Thoracic aorta (tissue), 2 donors: ENCODE results near the gene ADA. TPM values are rescaled to one million over a fixed set of nuclear protein-coding genes. Genes with fewer than 3 reads are reported as not detected.

ENCODE experiments used
- ATAC-seq: fragments of 150-250 bp; one replicate; pipeline ENCODE4 v1.8.0; 2017; ENCODE audit warnings: low read depth; ENCODE audit not compliant: insufficient number of reproducible peaks, low FRiP score
- DNase-seq: peaks from one replicate; pipeline ENCODE4 v3.0.0-alpha.2; 2020; ENCODE audit warnings: low spot score
- H3K27ac ChIP-seq, 2 donors: fragments of 200-600 bp; sonication (generic); 1 replicate in 1 of 2; 2 replicates in 1 of 2; pipeline ENCODE4 v1.5.1; 2016; ENCODE audit warnings: mild to moderate bottlenecking in 2 of 2, moderate library complexity in 2 of 2
- H3K27me3 ChIP-seq: fragments of 200-600 bp; sonication (generic); replicated peaks from 2 replicates; pipeline ENCODE4 v1.6.0; 2016; ENCODE audit warnings: mild to moderate bottlenecking; ENCODE audit not compliant: insufficient read depth
- H3K36me3 ChIP-seq: fragments of 200-600 bp; sonication (generic); one replicate; pipeline ENCODE4 v1.5.1; 2016
- H3K4me1 ChIP-seq, 2 donors: fragments of 200-600 bp; sonication (generic); 1 replicate in 1 of 2; 2 replicates in 1 of 2; pipeline versions ENCODE4 v1.5.1 to v1.6.0; 2016; ENCODE audit warnings: low read depth in 2 of 2, mild to moderate bottlenecking in 1 of 2; ENCODE audit not compliant: control insufficient read depth in 1 of 2
- H3K4me3 ChIP-seq: fragments of 200-600 bp; sonication (generic); 2 replicates; pipeline ENCODE4 v1.5.1; 2016; ENCODE audit warnings: mild to moderate bottlenecking
- H3K9me3 ChIP-seq: fragments of 200-600 bp; sonication (generic); 2 replicates; pipeline ENCODE4 v1.5.1; 2016
- CTCF ChIP-seq: fragments of 200-600 bp; sonication (generic); IDR thresholded peaks from one replicate; pipeline ENCODE4 v1.5.1; 2019; ENCODE audit warnings: antibody characterized with exemption
- total RNA-seq, 2 donors: library from RNA; depleted of rRNA; stranded (reverse); fragments of >200 nt; gene quantifications; one replicate each; pipeline versions ENCODE4 v1.1.0 to v1.2.3, GENCODE V29; 2016

Gene ADA
- total RNA-seq, 2 donors from 2014 or later = 8.1 to 20.6 TPM

DNA sequence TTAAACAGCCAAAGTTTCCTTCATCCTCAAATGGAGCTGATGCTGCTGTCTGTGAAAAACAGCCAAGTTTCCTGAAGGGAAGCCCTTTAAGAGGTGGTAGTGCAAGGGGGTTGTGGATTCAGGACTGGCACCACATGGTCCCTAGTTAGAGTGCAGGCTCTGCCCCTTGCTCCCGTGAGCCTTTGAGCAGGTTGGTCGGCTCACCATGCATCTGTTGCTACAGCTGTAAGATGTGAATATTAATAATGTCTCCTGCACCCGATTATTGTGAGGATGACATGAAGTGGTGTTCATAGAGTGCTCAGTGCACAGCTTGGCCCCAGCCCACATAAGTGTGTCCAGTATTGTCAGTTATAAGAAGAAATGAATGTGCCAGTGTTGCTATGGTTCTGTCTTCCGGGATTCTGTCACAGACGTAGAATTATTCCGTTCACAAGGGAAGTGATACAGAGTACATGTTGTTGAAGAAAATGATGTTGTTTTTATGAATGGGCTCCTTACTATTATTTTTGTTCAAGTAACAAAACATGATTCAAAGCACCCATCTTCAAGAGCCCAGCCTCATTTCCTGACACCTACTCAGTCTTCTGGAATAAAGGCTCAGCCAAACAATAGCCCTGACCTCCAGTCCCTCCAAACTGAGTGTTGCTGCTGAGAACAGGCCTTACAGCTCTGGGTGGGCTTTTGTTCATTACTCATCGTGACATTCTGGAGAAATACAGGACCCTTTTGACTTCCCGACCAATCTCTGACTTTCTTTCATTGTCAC is 72.0 kb downstream of the ADA start:
- no peak for ATAC-seq
- Histone ChIP-seq H3K4me1 (peaks cover 10 to 45% of the 10 kb centered on the region in 2 donors), H3K27me3 (no peaks in the 10 kb centered on the region), H3K4me3 (no peak overlapping the region), H3K9me3 (no peaks in the 10 kb centered on the region), H3K36me3 (no peaks in the 10 kb centered on the region), H3K27ac (no peak overlapping the region)
- no peak for TF ChIP-seq CTCF
- no peak for DNase-seq

- no peak for ATAC-seq
- peaks cover 14 to 42% of the 10 kb centered on the region in 2 donors for H3K4me1 ChIP-seq
Observed at GRCh38 chr20:44576297-44576696, 75.2 kb downstream of the ADA start.

GRCh38 chr20:44574372-44574771 is 77.1 kb downstream of the ADA start:
- Histone ChIP-seq H3K36me3 (no peaks in the 10 kb centered on the region), H3K27me3 (no peaks in the 10 kb centered on the region), H3K4me1 (peaks cover 12 to 29% of the 10 kb centered on the region in 2 donors), H3K9me3 (no peaks in the 10 kb centered on the region), H3K27ac (no peak overlapping the region), H3K4me3 (no peak overlapping the region)
- no peak for TF ChIP-seq CTCF
- no peak for ATAC-seq
- DNase-seq = no peak

More at GRCh38 chr20:44576297-44576696, 75.2 kb downstream of the ADA start:
- Histone ChIP-seq H3K27me3 (no peaks in the 10 kb centered on the region), H3K27ac (no peak overlapping the region), H3K9me3 (no peaks in the 10 kb centered on the region), H3K36me3 (no peaks in the 10 kb centered on the region), H3K4me3 (no peak overlapping the region)
- TF ChIP-seq CTCF = no peak
- no peak for DNase-seq

GRCh38 chr20:44573501-44573869 is 78.0 kb downstream of the ADA start:
- Histone ChIP-seq H3K4me3 (no peak overlapping the region), H3K27ac (peak overlapping the region; percentile 82 to 84), H3K36me3 (no peaks in the 10 kb centered on the region), H3K27me3 (no peaks in the 10 kb centered on the region), H3K4me1 (peaks cover 12 to 25% of the 10 kb centered on the region in 2 donors), H3K9me3 (no peaks in the 10 kb centered on the region)
- no peak for DNase-seq
- TF ChIP-seq CTCF = no peak
- no peak for ATAC-seq

DNA sequence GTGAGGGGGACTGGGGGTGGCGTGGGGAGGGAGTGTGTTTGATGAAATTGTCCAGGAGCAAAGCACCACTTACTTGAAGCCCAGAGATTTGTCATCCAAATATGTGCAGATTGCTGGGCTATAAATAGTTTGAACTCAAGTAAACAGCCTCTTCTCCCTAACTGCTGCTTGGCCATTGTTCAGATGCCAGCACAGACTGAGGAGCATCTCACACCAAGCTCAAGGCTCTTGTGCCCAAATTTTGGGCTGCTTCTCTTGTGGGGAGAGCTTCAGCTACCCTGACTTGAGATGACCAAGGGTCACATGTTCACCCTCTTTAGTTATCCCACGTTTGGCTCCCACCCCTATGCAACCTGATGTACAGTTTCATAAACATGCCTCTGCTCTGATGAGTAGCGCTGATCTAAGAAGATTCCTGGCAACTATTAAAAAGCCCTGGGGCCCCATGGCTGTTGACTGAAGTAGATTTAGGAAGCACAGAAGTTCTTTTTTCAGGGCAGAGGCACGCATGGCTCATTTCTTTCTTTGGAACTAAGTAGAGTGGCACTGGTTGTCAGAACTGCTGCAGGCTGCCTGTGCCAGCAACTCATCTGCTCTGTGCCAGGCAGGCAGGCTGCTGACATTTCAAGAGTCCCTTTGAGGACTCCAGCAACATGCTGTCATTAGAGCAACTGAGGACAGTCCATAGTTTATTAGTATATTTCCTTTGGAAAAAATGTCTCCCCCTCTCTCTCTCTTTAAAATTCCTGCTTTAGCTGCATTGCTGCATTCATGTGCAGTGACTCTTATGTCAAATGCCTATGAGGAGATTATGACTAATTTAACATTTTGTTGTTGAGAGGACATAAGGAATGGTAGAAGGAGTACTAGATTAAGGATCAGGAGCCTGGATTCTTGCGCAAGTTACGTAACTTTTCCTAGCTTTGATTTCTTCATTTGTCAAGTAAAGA is 78.7 kb downstream of the ADA start:
- Histone ChIP-seq H3K4me1 (peaks cover 12 to 25% of the 10 kb centered on the region in 2 donors), H3K27ac (peak overlapping the region; percentile 82 to 84), H3K9me3 (no peaks in the 10 kb centered on the region), H3K4me3 (peak overlapping the region; percentile 46), H3K27me3 (no peaks in the 10 kb centered on the region), H3K36me3 (no peaks in the 10 kb centered on the region)
- no peak for TF ChIP-seq CTCF
- ATAC-seq (peak; percentile 65), DNase-seq (no peak)
